Ishikawa (cell line): ENCODE measurements around the gene CABLES1.

Source experiments
- CEBPB ChIP-seq: IDR thresholded peaks from 2 replicates; pipeline ENCODE4 v1.6.1; 2012
- CREB1 ChIP-seq: IDR thresholded peaks from 2 replicates; pipeline ENCODE4 v1.6.1; 2012; ENCODE audit warnings: low read depth
- EGR1 ChIP-seq: IDR thresholded peaks from 2 replicates; pipeline ENCODE4 v1.6.1; 2012
- EP300 ChIP-seq: IDR thresholded peaks from 2 replicates; pipeline ENCODE4 v1.6.1; 2012; ENCODE audit warnings: borderline replicate concordance
- FOXM1 ChIP-seq: IDR thresholded peaks from 2 replicates; pipeline ENCODE4 v1.6.1; 2012; ENCODE audit warnings: low read depth, borderline replicate concordance
- MAX ChIP-seq: IDR thresholded peaks from 2 replicates; pipeline ENCODE4 v1.6.1; 2012
- RAD21 ChIP-seq: IDR thresholded peaks from 2 replicates; pipeline ENCODE4 v1.6.1; 2012; ENCODE audit warnings: low read depth
- TAF1 ChIP-seq: IDR thresholded peaks from 2 replicates; pipeline ENCODE4 v1.6.1; 2012; ENCODE audit warnings: low read depth, mild to moderate bottlenecking
- TEAD4 ChIP-seq: IDR thresholded peaks from 2 replicates; pipeline ENCODE4 v1.6.1; 2012
- YY1 ChIP-seq: IDR thresholded peaks from 2 replicates; pipeline ENCODE4 v1.6.1; 2012; ENCODE audit warnings: low read depth

GRCh38 chr18:23209796-23210195 is 74.5 kb downstream of the CABLES1 start:
- no peak for TF ChIP-seq EP300
- no peak for TF ChIP-seq RAD21
- TF ChIP-seq FOXM1 = no peak
- TF ChIP-seq MAX = no peak
- no peak for TF ChIP-seq EGR1
- no peak for TF ChIP-seq YY1
- TF ChIP-seq CREB1 = no peak
- TF ChIP-seq CEBPB = no peak
- TF ChIP-seq TAF1 = no peak
- no peak for TF ChIP-seq TEAD4
